HT1080 (cell line): ENCODE data around the gene XKR3. TPM values are rescaled to one million over a fixed set of nuclear protein-coding genes. Genes with fewer than 3 reads are reported as not detected.
"Not testable (repeated sequence)": the region's sequence is repeated elsewhere in the genome, so short reads cannot be mapped to it uniquely, and the experiment has no call there.

ENCODE experiments used
- DNase-seq: peaks from one replicate; pipeline ENCODE4 v3.0.0-alpha.2; 2015; ENCODE audit warnings: low read depth
- small RNA-seq: library from RNA; depleted of rRNA; stranded (forward); fragments of <200 nt; gene quantifications from one replicate; pipeline ENCODE3, GENCODE V24; 2014
- total RNA-seq: library from RNA; depleted of rRNA; stranded (reverse); fragments of >200 nt; shearing (Covaris generic); gene quantifications from 2 replicates; pipeline ENCODE4 v1.2.3, GENCODE V29; 2014; rRNA removed

Gene XKR3
- total RNA-seq, 1 experiment from 2014 or later = 0.42 TPM

DNA sequence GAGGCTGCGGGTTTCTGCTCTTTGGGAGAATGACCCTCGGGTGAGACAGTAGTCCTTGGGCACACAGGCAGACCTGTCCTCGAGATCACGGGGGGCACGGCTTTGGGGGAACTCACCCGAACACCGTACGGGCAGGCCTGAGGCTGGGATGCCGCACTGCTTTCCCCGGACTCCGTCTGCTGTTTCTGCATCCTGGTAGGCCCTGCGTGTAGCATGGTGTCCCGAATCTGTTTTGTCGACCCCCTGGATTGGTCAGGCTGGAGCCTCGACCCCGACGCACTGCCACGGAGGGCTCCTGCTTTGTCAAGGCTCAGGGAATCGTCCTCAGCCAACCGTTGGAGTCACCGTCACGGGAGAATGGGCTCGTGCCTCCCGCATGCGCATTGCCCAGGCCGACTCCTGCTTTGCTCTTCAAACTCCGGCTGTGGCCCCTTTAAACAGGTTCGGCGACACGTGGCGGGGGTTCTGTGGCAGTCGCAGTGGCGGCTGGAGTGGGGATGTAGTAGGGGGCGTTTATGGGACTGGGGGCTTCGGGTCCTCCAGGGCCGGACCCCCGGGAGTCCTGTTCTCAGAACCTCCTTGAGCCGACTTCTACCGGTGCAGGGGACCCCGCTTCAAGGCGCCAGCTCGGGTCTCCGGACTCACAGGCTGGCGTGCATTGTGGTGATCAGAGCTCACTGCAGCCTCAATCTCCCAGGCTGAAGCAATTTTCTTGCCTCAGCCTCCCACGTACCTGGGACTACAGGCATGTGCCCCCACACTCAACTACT lies 76.9 kb downstream of the XKR3 start:
- not testable (repeated sequence) for DNase-seq

DNA sequence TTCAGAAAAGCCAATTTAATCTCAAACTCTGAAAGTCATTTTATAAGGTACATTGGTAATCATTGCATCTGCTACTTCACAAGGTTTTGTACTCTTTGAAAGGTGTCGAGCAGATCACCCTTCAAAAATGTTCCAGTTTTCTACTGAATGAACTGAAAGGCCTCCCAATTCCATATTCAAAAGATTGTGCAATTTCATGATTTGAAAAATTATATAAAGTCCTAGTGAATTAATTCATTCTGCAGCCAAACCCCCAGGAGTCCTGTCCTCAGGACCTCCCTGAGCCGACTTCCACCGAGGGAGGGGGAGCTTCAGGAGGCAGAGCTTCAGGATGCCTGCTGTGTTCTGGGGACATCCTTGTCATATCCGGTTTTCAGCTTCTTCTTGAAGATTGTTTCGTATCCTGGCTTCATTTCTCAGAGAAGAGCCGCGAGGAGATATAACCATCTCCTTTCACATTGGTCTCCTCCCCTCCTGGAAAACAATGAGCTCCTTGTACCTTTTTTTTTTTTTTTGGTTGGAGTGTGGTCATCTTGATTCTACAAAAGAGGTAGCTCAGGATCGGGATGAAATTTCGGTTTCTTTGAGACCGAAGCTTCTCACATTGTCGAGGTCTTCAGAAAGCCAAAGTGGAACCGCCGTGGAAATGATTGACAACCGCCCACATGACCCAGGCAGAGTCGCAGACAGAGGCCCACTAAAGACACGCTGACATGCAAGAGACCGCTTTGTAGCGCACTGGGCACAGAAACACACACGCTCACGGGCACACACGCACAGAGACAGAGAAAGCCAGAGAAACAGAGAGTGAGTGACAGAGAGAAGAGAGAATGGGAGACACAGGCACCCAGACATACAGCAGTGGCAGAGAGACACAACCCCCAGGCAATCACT lies 77.7 kb downstream of the XKR3 start:
- peak; percentile 56 for DNase-seq

GRCh38 chr22:16734271-16734670 lies 90.9 kb downstream of the XKR3 start:
- DNase-seq = not testable (repeated sequence)

Small RNA genes lying within 50 kb of the gene (small RNA-seq; reads per million reads assigned to genes)
- gene GPM6BP3 = not detected

Other genes with a start within 250 kb of the XKR3 start
- gene CCT8L2, start 232.6 kb downstream of the XKR3 start, total RNA-seq = not detected in 2 replicates
- 0.16 TPM in 1 of 2 replicates, not detected in the other for gene GAB4, start 182.8 kb upstream of the XKR3 start, total RNA-seq